ENCODE measurements around the gene CALN1. TPM values are rescaled to one million over a fixed set of nuclear protein-coding genes. Genes with fewer than 3 reads are reported as not detected.

CALN1 gene
- total RNA-seq, 6 experiments from 2014 or later: 0.06 to 0.98 (median 0.34) TPM

GRCh38 chr7:72334066-72334465 lies 78.1 kb downstream of the CALN1 start:
- 22% methylated on average over 6 of the region's 6 CpGs for WGBS (ENCODE audit: insufficient coverage, low coverage, low lambda C conversion rate, missing lambda C conversion rate)
- H3K27me3 ChIP-seq: no peaks in the 10 kb centered on the region
- no peaks in the 10 kb centered on the region for H3K4me1 ChIP-seq
- DNase-seq: no peak
- ATAC-seq: no peak
- no peak for TF ChIP-seq POLR2A (IDR thresholded peaks at IDR 0.05)
- TF ChIP-seq CTCF (IDR thresholded peaks at IDR 0.05): peak in 2 of 4 donors; percentile 12 to 22
- no peak overlapping the region for H3K4me3 ChIP-seq
- intact Hi-C loops (cut with DNase I): no loop called here
- H3K27ac ChIP-seq: no peak overlapping the region
- H3K9me3 ChIP-seq: no peaks in the 10 kb centered on the region
- no peaks in the 10 kb centered on the region for H3K36me3 ChIP-seq

- TF ChIP-seq POLR2A (IDR thresholded peaks at IDR 0.05) (no peak), CTCF (IDR thresholded peaks at IDR 0.05) (no peak)
- no peak for DNase-seq
- Histone ChIP-seq H3K4me3 (no peak overlapping the region), H3K9me3 (no peaks in the 10 kb centered on the region), H3K27ac (no peak overlapping the region), H3K36me3 (no peaks in the 10 kb centered on the region), H3K4me1 (no peaks in the 10 kb centered on the region), H3K27me3 (no peaks in the 10 kb centered on the region)
- intact Hi-C loops (cut with DNase I): no loop called here
- no peak for ATAC-seq
Observed at GRCh38 chr7:72326811-72327210, 85.3 kb downstream of the CALN1 start.

- H3K4me3 ChIP-seq: no peak overlapping the region
- no peaks in the 10 kb centered on the region for H3K27me3 ChIP-seq
- no peaks in the 10 kb centered on the region for H3K9me3 ChIP-seq
- intact Hi-C loops (cut with DNase I): no loop called here
- ATAC-seq (no peak), DNase-seq (no peak)
- WGBS (ENCODE audit: insufficient coverage, low coverage, low lambda C conversion rate, missing lambda C conversion rate): 35% methylated on average over 4 of the region's 4 CpGs
- no peaks in the 10 kb centered on the region for H3K4me1 ChIP-seq
- no peaks in the 10 kb centered on the region for H3K36me3 ChIP-seq
- H3K27ac ChIP-seq: no peak overlapping the region
- TF ChIP-seq CTCF (IDR thresholded peaks at IDR 0.05) (no peak), POLR2A (IDR thresholded peaks at IDR 0.05) (no peak)
Observed at GRCh38 chr7:72326365-72326764, 85.8 kb downstream of the CALN1 start.

GRCh38 chr7:72325561-72325960 lies 86.6 kb downstream of the CALN1 start:
- Histone ChIP-seq H3K4me3 (no peak overlapping the region), H3K27ac (no peak overlapping the region), H3K36me3 (no peaks in the 10 kb centered on the region), H3K9me3 (no peaks in the 10 kb centered on the region), H3K27me3 (no peaks in the 10 kb centered on the region), H3K4me1 (no peaks in the 10 kb centered on the region)
- WGBS (ENCODE audit: insufficient coverage, low coverage, low lambda C conversion rate, missing lambda C conversion rate): 62% methylated on average over 4 of the region's 5 CpGs
- DNase-seq (no peak), ATAC-seq (no peak)
- intact Hi-C loops (cut with DNase I): no loop called here
- no peak for TF ChIP-seq POLR2A (IDR thresholded peaks at IDR 0.05)
- no peak for TF ChIP-seq CTCF (IDR thresholded peaks at IDR 0.05)

- intact Hi-C loops (cut with DNase I): no loop called here
- Histone ChIP-seq H3K36me3 (no peaks in the 10 kb centered on the region), H3K27me3 (no peaks in the 10 kb centered on the region), H3K27ac (no peak overlapping the region), H3K9me3 (no peaks in the 10 kb centered on the region), H3K4me3 (no peak overlapping the region), H3K4me1 (no peaks in the 10 kb centered on the region)
- ATAC-seq: no peak
- TF ChIP-seq CTCF (IDR thresholded peaks at IDR 0.05): no peak
- no peak for TF ChIP-seq POLR2A (IDR thresholded peaks at IDR 0.05)
- DNase-seq: no peak
- 39% methylated on average over 5 of the region's 7 CpGs for WGBS (ENCODE audit: insufficient coverage, low coverage, low lambda C conversion rate, missing lambda C conversion rate)
Observed at GRCh38 chr7:72321637-72322036, 90.5 kb downstream of the CALN1 start.
